GM19395 (cell line): ENCODE results near the gene OSER1.

ENCODE experiments used
- ATAC-seq: cut with Tn5 transposase; IDR thresholded peaks from one replicate; pipeline ENCODE4 v1.9.1; 2021; ENCODE audit warnings: mild to moderate bottlenecking, moderate library complexity; ENCODE audit not compliant: unreplicated experiment

OSER1 gene

DNA sequence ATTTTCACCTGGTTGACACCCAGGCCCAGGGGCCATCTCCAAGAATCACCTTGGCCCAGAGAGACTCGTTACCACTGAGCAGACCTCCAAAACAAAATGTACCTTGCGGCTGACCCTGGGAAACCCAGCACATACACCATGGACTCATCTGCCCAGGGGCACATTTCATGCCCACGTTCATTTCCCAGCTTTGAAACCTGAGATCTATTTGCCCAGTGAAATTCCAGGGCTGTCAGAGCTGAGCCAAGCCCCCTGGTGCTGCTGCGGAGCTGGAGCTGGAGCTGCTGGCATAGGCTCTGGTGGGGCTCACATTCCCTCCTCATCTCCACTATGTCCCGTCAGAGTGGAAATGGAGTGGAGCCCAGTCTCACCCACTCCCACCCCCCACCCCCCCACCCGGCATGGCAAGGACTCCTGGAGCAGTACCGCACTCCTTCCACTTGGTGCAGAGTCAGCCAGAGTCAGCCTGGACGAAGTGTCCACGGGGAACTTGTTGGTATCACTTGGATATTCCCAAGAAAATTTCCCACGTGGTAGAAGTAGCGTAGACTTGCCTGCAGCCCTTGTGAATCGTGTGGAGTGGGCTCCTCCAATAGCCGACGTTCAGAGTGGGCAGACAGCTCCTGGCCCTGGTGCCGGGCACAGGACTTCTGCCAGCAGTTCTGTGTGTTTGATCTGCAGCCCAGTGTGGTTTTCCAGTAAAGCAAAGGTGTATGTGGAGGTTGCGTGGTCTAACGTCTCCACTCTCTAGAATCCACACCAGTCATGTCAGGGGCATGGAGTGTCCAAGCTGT lies 18.1 kb upstream of the OSER1 start:
- no peak for ATAC-seq

DNA sequence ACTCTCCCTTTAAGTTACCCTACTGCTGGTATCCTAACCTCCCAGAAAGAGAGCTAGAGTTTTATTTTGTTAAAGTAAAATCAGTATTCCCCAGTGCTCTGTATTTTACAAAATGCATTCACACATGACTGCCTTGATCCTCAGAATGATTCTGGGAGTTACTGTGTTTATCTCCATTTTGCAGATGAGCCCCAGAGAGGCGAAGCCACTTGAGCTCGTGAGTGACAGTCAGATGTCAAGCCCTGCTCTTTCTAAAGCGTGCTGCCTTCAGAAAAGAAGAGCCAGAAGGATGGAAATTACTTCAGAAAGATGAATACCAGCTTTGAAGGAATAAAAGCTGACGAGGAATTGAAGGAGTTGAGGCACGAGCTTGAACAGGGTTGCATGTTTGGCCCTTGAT lies 14.1 kb upstream of the OSER1 start:
- ATAC-seq: no peak

DNA sequence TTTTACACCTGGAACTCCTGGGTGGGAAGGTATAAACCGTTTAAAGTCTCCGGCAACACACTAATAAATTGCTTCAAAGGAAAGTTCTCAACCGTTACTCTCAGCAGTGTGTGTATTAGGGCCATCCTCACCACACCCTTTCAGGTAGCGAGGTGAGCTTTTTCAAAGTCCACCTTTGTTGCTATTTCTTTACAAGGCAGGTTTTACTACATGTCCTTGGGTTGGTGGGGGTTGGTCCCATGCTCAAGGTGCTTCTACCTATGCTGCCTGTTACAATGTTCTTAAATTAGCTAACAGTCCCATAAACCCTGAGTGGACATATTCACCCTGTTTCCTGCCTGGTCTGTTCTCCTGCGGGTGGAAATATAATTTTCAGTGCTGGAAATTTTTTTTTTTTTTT lies 13.2 kb upstream of the OSER1 start:
- no peak for ATAC-seq

DNA sequence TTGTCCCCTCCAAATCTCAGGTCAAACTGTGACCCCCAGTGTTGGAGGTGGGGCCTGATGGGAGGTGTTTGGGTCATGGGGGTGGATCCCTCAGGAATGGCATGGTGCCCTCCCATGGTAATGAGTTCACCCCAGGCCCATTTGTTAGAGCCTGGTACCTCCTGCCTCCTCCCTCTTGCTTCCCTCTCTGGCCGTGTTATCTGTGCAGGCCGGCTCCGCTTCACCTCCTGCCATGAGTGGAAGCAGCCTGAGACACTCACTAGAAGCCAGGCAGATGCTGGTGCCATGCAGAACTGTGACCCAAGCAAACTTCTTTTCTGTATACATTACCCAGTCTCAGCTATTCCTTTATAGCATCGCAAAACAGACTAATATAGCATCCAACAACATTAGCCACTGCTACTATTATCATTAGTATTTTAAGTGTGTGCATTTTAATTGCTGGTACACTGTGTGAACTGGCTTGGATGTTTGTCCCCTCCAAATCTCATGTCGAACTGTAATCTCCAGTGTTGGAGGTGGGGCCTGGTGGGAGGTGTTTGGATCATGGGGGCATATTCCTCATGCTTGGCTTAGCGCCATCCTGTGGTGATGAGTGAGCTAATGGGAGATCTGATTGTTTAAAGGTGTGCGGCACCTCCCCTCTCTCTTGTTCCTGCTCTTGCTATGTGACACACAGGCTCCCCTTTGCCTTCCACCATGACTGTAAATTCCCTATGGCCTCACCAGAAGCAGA lies 12.2 kb upstream of the OSER1 start:
- ATAC-seq: no peak

DNA sequence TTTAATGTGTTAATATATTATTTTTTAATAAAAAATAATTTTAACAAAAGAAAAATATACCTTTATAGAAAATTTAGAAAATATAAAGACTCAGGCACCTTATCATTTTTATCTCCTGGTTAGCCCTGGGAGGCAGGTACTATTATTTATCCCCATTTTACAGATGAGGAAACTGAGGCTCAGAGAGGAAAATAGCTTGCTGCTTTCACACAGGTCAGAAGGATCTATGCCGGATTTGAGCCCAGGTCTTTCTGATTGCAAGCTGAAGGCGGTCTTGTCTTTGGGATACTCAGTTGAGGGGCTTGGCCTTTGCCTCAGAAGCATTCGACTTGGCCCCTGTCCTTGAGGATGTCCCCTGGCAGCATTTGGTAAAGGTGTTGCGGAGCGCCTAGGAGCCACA lies 11.5 kb upstream of the OSER1 start:
- ATAC-seq: no peak

DNA sequence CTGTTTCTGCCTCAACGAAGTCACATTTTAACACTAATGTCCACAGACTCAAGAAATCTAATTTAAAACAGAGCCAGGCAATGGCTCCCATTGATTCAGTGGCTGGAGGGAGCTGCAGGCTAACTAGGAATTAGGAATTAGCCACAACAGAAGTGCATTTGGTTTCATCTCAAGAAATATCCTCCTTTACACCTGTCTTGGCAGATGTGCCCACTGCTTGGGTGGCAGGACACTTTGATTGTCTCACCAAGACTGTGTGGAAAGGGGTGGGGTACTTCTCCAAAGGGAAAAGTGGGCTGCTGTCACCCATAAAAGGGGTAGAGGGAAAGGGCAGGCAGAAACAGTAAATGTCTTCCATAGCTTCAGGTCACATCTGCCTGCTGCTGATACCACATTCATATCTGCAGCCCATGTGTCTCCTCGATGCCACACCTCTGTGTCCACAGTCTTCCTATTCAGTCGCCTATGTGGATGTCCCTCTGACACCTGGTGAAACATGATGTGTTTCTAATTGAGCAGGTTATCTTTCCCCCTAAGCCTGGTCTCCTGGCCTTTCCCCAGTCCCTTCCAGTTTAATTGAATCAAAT lies 10.9 kb upstream of the OSER1 start:
- ATAC-seq: no peak

DNA sequence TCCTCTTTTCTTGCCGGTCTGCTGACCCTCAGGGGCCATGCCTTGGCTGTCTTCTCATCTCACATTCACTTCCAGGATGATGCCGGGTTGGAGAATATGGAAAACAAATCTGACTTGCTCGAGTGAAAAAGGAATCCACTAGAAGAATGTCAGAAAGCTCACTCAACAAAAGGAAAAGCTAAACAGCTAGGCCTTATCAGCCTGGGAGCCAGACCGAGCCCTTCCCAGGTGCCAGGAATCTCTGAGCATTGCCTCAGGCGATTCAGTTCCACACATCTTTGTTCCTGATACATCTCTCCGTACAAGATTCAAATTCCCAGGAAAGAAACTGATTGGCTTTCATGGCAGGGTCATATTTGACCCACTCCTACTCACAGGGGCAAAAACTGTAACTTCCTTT lies 9.2 kb upstream of the OSER1 start:
- ATAC-seq: no peak

DNA sequence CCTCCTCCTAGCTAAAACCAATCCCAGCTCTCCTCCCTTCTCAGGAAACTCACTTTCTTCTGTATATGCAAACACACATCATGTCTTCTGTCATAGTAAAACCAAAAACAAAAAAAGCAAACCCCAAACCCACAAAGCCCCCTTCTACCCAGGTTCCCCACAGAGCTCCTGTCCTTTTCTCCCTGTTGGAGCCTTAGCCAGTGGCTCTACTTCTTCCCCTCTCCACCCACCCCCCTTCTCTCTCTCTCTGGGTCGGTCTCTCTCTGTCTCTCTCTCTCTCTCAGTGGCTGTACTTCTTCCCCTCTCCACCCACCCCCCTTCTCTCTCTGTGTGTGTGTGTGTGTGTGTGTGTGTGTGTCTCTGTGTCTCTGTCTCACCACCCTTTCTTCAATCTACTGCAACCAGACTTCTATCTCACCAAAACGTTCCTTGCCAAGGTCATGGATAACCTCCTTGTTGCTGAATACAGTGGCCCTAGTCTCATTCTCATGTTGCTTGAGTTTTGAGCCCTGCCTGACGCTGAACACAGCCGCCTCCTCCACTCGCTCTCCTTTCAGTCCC lies 8.7 kb upstream of the OSER1 start:
- ATAC-seq: no peak

DNA sequence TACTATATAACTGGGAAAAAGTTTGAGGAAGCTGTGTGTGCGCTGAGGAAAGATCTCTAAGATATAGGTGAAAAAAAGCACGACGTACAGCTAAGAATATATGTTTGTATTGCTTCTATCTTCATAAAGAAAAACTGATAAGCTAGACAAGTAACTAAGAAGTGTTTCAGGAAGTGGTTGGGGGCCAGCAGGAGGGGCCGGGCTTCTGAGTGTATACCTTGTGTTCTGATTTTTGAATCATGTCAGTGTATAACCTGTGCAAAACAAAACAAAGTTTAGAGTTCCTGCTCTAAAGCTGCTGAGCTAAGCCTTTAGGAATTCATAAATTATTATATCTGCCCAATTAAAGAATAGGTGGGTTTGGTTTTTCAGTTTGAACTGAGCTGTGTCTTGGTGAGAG lies 7.9 kb upstream of the OSER1 start:
- no peak for ATAC-seq

DNA sequence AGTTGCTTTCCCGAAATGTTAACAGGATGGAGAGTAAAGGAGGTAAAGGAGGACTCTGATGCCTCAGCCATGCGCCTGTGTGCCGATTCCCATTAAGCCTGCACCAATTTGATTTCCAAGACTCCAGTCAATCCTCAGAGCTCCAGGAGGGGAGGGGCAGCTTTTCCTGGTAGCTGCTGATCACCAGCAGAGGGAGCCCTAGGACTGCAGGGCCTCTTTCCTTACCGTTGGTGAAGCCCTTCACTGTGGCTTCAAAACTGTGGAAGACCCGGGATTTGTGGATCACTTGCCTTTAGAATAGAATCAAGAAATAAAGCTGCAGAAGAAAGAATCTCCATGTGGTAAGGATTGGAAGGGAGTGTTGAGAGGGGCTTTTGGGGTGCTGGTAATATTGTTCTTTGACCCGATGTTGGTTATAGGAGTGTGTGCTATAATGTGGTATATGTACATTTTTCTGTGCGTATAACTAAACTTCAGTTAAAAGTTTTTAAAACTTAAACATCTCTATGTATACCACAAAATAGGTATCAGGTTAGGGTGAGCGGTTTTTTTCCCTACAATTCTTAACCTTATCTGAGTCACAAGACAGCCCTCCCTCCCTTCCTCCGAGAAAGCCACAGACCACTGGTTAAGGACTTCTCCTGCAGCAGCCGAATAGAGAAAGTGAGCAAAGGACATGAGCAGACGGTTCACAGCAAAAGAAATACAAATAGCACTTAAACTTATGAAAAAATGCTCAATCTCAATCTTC lies 6.9 kb upstream of the OSER1 start:
- no peak for ATAC-seq

DNA sequence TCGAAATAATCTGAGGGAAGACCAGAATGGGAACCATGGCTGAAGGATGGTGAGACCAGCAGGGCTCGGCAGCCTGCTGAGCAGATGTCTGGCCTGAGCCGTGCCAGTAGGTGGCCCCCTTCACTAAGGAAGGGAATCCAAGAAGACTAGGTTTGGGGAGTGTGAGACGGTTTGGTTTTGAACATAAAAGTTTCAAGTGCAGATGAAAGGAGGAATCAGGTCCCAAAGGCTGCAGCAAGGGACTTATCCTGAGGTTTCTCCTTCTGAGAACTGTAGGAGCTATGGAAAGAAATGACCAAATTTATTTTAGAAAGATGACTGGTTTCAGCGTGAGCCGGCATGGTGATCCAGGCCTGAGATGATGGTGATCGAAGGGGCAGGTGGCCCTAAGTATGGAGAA lies 4.6 kb upstream of the OSER1 start:
- ATAC-seq: no peak

DNA sequence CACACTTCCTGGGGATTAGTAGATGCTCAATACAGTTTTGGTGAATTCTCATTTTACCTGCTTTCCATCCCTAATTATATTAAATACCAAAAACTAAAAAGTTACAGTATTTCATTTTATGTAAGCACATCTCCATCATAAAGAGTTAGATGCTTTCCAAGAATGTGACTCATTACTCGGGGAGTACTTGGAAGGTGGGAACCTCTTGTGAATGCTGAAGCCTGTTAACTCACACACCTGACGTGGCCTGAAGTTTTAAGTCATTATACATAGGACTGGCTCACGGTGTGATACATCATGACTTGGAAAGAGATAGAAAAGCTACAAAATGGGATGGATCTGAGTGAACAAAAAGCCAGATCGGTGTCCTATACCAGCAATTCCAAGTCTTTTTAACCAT lies 2.2 kb upstream of the OSER1 start:
- ATAC-seq: no peak

DNA sequence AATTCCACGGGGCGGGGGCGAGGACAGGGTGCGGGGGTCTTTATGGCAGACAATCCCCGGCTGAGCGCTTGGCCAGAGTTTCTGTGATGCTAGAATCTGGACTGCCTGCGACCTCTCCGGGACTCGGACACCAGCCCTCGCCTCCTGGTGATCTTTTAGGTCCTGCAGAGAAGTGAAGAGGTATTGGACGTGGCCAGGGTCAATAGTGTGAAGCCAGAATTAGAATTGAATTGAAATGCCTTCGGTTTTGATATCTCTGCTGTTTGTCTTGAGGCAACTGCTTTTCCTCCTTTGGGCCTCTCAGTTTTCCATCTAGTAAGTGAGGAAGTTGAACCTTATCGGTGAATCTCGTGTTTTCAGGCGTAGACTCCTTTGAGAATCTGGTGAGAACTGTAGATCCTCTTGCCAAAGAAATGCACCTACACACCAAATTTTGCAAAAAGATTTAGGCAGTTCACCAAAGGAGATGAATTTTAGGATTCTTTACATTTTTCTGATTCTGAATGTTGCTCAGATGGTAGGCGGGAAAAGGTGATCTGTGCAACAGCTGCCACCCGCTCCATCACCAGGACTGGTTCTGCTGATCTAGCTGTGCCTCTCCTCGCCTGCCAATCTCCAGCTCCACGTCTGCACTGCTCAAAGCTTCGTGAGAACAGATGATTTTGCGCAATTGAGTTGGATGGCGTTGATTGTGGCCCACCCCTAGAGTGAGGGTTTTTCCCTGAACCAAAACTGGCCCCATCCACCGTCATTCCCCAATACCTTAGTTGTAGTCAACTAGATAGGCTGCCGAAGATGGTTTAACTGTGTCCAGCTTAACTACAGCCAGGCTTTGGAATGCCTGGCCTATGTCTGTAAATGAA lies 837 bp upstream of the OSER1 start:
- ATAC-seq: no peak

DNA sequence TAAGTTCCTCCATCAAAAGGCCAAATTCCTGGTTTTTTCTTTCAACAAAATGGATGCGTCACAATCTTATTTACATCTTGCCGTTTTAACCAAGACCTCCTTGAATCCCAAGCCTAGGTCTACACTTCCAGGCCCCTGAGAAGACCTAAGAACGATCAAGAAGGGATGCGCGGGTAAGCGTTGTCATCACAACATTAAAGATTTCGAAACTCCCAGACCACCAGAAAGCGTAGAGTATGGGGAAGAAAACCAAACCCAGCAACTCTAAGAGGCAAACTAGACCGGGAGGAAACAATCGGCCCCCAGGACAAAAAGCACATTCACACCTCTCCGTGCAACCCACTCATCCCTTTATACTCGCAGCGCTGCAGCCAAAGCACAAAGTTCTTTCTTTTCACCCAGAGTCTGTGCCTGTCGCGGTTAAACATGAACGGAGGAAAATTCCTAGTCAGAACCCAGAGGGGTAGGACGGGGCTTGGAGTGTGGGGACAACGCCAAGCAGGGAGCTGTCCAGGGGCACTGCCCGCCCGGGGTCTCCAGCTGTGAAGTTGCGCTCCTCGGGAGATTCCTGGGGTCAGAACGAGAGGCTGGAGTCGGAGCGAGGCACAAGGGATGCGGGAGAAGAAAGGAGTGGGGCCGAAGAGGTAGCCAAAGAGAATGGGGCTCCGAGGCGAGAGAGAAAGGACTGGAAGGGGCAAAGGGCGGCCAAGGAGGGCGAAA lies 725 bp downstream of the OSER1 start:
- no peak for ATAC-seq

DNA sequence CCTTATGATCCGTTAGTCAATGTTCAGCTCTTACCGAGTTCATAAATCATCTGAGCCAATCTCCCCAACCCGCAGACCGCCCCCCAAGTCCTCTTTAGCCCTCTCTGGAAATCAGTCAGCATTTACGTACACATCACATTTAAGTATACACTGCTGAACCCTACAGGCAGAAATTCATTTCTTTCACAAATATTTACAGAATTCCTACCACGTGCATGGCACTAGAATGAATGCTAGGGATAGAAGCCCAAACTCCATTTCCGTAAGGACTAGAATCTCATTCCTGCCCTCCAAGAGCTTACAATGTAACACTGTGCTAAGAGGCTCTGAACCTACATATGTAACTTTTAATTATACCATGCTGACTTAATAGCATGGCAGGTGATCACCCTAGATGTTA lies 1.8 kb downstream of the OSER1 start:
- no peak for ATAC-seq

DNA sequence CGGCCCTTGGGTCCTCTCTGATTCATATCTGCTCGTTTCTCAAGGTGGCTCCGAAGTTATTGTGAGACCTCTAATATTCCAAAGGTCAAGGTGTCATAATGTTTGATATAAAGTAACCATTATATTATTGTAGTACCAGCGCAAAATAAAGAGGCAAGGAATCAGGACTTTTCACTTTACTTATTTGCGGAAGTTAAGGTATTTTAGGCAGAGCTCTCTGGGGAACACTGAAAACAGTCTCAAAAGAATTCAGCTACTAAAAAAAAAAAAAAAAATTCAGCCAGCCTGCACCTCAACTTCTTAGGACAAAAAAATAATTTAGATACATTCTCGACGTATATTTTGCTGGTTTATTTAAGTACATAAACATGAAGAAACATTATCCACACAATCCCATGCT lies 2.4 kb downstream of the OSER1 start:
- no peak for ATAC-seq

DNA sequence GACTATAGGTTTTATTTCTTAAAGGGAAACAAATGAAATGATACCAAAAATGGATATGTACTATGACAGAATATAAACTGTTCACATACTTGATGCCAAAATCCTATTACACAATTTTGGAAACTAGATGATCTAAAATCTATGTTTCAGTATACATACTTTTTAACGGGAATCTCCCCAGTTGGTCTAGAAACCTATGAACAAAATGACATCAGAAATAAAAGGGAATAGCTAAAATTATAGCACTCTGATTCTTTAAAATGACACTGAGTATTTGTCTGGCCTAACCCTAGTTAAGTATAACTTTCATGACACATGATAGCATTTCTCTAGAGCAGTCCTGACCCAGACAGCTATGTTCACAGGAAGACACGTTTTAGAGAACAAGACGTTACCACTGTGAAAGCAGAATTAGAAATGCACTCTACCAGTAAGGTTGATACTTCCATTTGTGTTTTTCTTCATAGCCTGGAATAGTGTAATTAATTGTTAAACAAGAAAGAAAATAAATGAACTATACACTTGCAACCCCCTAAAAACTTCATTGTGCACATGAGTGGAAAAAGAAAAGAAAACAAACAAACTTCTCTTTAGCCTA lies 3.3 kb downstream of the OSER1 start:
- ATAC-seq: no peak

DNA sequence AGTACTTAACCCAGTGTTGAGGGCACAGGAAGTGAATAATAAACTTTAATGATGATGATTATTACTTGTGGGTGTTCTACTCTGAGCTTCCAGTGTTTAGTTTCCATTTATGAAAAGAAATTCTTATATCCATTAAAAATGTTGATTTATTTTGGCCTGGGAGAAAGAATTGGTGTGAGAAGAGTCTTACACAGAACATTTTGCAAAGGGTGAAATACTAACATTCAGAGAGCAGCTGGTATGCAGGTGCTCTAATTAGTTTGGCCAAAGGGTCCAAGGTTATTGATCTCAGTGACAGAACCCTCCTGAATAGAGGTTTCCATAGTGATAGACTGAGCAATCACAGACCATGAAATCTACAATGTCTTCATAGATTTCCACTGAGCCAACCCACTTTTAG lies 4.4 kb downstream of the OSER1 start:
- no peak for ATAC-seq

DNA sequence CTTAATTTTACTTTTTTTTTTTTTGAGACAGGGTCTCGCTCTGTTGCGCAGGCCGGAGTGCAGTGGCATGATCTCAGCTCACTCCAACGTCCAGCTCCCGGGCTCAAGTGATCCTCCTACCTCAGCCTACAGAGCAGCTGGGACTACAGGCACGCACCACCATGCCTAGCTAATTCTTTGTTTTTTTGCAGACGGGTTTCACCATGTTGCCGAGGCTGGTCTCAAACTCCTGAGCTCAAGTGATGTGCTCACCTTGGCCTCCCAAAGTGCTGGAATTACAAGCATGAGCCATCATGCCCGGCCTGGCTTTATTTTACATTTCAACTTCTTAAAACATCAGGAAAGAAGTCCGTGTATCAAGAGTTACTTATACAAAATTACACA lies 5.7 kb downstream of the OSER1 start:
- ATAC-seq: no peak
